Endothelial cell (in vitro differentiated cells): Measurements from ENCODE around the gene PDE4B. TPM values are rescaled to one million over a fixed set of nuclear protein-coding genes. Genes with fewer than 3 reads are reported as not detected.
A peak's percentile ranks its signal among the peaks of the same experiment; 100 is the strongest.
"Not testable (repeated sequence)": the region's sequence is repeated elsewhere in the genome, so short reads cannot be mapped to it uniquely, and the experiment has no call there.

ENCODE experiments used
- DNase-seq: peaks from one replicate; pipeline ENCODE4 v3.0.0; 2021; ENCODE audit warnings: low spot score
- H3K27ac Mint-ChIP-seq: one replicate; pipeline ENCODE4 v1.8.0; 2021; ENCODE audit warnings: mixed read lengths, inconsistent platforms; ENCODE audit not compliant: unreplicated experiment
- H3K27me3 Mint-ChIP-seq: one replicate; pipeline ENCODE4 v1.8.0; 2021; ENCODE audit warnings: mild to moderate bottlenecking, moderate library complexity, mixed read lengths, inconsistent platforms; ENCODE audit not compliant: unreplicated experiment
- H3K36me3 Mint-ChIP-seq: one replicate; pipeline ENCODE4 v1.8.0; 2021; ENCODE audit warnings: mild to moderate bottlenecking, low read depth, mixed read lengths, inconsistent platforms; ENCODE audit not compliant: unreplicated experiment
- H3K4me1 Mint-ChIP-seq: one replicate; pipeline ENCODE4 v1.8.0; 2021; ENCODE audit warnings: mild to moderate bottlenecking, mixed read lengths, inconsistent platforms; ENCODE audit not compliant: unreplicated experiment
- H3K4me3 Mint-ChIP-seq: one replicate; pipeline ENCODE4 v1.8.0; 2021; ENCODE audit warnings: mild to moderate bottlenecking, mixed read lengths, inconsistent platforms; ENCODE audit not compliant: unreplicated experiment
- H3K9me3 Mint-ChIP-seq: one replicate; pipeline ENCODE4 v1.8.0; 2021; ENCODE audit warnings: mixed read lengths, inconsistent platforms; ENCODE audit not compliant: unreplicated experiment
- total RNA-seq: library from RNA; stranded (reverse); fragmentation: NEBNext Ultra II Directional; extraction: Animal tissue kit (Norgen Biotek cat#: 25700); gene quantifications from one replicate; pipeline ENCODE4 v1.2.1, GENCODE V29; 2021; ENCODE audit not compliant: unreplicated experiment
- TF ChIP-seq, protein P1 (sequence below): fragments of 200-600 bp; sonication (generic); IDR thresholded peaks from one replicate; pipeline ENCODE4 v1.5.0; 2021; ENCODE audit warnings: antibody characterized with exemption; ENCODE audit not compliant: unreplicated experiment

Gene PDE4B
- total RNA-seq, 1 donor from 2014 or later, result 45.6 TPM

DNA sequence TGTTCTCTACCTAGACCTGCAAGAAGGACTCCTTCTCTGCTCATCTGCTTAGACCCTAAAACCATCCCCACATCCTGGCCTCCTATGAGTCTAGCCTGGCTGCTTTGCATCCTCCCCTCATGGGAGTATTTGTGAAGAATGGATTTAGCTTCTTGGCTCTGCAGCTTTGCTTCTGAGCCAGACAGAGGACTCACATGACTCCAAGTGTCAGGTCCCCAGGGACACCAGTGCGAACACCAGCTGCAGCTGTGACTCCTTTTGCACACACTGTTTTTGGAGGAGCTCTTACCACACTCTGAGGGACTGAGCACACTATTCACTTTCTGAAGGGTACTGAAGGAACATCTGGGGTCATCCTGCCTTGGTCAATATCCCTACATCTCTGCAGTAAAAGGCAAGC is 609.5 kb downstream of the PDE4B start:
- no peak for DNase-seq

DNA sequence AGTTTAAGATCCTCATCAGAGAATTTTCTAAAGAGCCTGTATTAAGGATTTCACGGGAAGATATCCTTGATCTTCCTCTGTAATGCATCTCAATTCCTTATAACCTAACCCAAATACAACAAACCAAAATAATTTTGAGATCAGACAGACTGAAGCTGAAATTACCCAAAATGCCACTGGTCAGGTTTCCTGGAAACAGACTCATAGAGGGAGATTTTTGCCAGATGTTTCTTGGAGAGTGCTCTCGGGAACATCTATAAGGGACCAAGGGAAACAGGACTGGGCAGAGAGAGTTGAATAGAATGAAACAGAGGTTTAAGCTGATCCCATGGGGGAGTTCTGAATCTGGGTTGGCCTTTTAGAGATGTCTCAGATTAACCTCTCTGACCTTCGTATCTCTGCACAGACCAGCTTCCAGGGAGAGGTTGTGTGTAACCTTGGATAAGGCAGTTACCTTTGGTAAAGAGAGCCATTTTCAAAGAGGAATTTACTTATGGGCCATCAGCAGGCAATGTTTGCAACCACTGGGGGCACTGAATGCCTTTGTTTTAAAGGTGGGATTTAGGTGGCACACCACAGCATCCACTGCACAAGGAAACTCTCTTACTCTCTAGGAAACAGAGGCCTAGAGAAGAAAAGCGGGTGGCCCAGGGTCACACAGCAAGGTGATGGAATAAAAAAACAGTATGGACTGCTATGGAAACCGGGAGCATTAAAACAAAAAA is 610.5 kb downstream of the PDE4B start:
- peak overlapping the region; percentile 19 for H3K27ac Mint-ChIP-seq
- H3K4me3 Mint-ChIP-seq, result no peak overlapping the region
- H3K4me1 Mint-ChIP-seq, result peaks cover 39% of the 10 kb centered on the region
- H3K36me3 Mint-ChIP-seq, result peaks cover 3% of the 10 kb centered on the region
- TF ChIP-seq, protein P1, sequence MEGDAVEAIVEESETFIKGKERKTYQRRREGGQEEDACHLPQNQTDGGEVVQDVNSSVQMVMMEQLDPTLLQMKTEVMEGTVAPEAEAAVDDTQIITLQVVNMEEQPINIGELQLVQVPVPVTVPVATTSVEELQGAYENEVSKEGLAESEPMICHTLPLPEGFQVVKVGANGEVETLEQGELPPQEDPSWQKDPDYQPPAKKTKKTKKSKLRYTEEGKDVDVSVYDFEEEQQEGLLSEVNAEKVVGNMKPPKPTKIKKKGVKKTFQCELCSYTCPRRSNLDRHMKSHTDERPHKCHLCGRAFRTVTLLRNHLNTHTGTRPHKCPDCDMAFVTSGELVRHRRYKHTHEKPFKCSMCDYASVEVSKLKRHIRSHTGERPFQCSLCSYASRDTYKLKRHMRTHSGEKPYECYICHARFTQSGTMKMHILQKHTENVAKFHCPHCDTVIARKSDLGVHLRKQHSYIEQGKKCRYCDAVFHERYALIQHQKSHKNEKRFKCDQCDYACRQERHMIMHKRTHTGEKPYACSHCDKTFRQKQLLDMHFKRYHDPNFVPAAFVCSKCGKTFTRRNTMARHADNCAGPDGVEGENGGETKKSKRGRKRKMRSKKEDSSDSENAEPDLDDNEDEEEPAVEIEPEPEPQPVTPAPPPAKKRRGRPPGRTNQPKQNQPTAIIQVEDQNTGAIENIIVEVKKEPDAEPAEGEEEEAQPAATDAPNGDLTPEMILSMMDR, result no peak
- DNase-seq, result no peak
- no peaks in the 10 kb centered on the region for H3K27me3 Mint-ChIP-seq
- no peaks in the 10 kb centered on the region for H3K9me3 Mint-ChIP-seq

More for the DNA sequence above, 609.5 kb downstream of the PDE4B start:
- TF ChIP-seq, protein P1, result no peak
- Mint-ChIP-seq H3K9me3 (no peaks in the 10 kb centered on the region), H3K36me3 (peaks cover 3% of the 10 kb centered on the region), H3K4me3 (no peak overlapping the region), H3K27ac (no peak overlapping the region), H3K27me3 (no peaks in the 10 kb centered on the region), H3K4me1 (peaks cover 39% of the 10 kb centered on the region)

DNA sequence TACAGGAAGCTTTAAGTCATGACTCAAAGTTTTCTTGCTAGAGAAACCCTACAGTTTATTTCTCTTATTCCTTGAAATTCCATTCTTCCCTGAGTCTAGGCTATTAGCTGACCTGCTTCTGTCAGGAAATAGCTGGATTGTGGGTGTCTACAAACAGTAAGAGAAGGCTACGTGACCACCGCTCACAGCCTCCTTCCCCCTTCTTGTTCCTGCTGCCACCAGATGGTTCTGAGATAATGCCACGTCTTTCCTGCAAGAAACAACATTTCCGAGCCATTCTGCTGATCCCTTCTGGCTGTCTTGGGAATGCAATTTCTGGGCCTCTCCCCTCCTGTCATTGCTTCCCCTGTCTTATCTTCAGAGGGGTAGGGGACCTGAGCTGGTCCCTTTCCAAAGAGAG is 612.4 kb downstream of the PDE4B start:
- peaks cover 10% of the 10 kb centered on the region for H3K36me3 Mint-ChIP-seq
- TF ChIP-seq, protein P1, result no peak
- H3K9me3 Mint-ChIP-seq, result no peaks in the 10 kb centered on the region
- peak overlapping the region; percentile 94 for H3K27ac Mint-ChIP-seq
- H3K4me1 Mint-ChIP-seq, result peaks cover 39% of the 10 kb centered on the region
- H3K4me3 Mint-ChIP-seq, result no peak overlapping the region
- no peaks in the 10 kb centered on the region for H3K27me3 Mint-ChIP-seq
- DNase-seq, result peak; percentile 54

DNA sequence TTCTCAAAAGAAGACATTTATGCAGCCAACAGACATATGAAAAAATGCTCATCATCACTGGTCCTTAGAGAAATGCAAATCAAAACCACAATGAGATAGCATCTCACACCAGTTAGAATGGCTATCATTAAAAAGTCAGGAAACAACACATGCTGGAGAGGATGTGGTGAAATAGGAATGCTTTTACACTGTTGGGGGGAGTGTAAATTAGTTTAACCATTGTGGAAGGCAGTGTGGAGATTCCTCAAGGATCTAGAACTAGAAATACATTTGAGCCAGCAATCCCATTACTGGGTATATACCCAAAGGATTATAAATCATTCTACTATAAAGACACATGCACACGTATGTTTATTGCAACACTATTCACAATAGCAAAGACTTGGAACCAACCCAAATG is 618.8 kb downstream of the PDE4B start:
- not testable (repeated sequence) for H3K4me3 Mint-ChIP-seq, H3K9me3 Mint-ChIP-seq, H3K27me3 Mint-ChIP-seq, H3K27ac Mint-ChIP-seq, DNase-seq
- H3K4me1 Mint-ChIP-seq, result peaks cover 15% of the 10 kb centered on the region
- peaks cover 11% of the 10 kb centered on the region for H3K36me3 Mint-ChIP-seq

DNA sequence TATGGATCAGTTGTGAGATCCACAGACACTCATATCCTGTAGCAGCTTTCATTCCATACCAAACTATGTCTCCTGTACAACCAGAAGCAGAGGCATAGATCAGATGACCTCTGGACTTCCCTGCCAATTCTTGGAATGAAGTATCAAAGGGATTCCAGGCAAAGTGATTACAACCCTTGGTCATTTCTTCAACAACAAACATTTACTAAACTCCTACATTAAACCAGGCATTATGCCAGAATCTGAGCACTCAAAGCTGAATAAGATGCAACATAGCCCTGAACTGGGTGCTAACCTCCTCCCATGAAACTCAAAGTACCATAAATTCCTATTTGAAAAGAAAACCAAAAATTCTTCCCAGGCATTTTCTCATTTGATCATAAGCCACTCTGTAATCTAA is 620.0 kb downstream of the PDE4B start:
- TF ChIP-seq, protein P1, result no peak
- no peak overlapping the region for H3K4me3 Mint-ChIP-seq
- no peaks in the 10 kb centered on the region for H3K9me3 Mint-ChIP-seq
- DNase-seq, result no peak
- H3K36me3 Mint-ChIP-seq, result peaks cover 11% of the 10 kb centered on the region
- H3K27ac Mint-ChIP-seq, result peak overlapping the region; percentile 8
- H3K27me3 Mint-ChIP-seq, result peaks cover 2% of the 10 kb centered on the region
- peaks cover 15% of the 10 kb centered on the region for H3K4me1 Mint-ChIP-seq
